Measurements from ENCODE around the gene S1PR2.

DNA sequence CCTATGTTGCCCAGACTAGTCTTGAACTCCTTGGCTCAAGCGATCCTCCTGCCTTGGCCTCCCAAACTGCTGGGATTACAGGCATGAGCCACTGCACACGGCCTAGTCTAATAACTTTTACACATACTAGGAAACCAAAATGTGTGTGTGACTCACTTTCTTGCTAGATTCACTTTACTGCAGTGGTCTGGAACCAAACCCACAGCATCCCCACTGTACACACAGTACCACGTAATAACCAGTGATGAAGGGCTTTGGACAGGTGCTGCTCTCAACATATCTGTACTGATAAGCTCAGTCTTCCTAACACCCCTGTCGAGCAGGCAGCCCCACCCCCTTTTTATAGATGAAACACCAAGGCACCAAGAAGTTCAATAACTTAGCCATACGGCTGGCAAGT is 41.5 kb downstream of the S1PR2 start:
- TF ChIP-seq, protein P1, sequence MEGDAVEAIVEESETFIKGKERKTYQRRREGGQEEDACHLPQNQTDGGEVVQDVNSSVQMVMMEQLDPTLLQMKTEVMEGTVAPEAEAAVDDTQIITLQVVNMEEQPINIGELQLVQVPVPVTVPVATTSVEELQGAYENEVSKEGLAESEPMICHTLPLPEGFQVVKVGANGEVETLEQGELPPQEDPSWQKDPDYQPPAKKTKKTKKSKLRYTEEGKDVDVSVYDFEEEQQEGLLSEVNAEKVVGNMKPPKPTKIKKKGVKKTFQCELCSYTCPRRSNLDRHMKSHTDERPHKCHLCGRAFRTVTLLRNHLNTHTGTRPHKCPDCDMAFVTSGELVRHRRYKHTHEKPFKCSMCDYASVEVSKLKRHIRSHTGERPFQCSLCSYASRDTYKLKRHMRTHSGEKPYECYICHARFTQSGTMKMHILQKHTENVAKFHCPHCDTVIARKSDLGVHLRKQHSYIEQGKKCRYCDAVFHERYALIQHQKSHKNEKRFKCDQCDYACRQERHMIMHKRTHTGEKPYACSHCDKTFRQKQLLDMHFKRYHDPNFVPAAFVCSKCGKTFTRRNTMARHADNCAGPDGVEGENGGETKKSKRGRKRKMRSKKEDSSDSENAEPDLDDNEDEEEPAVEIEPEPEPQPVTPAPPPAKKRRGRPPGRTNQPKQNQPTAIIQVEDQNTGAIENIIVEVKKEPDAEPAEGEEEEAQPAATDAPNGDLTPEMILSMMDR (IDR thresholded peaks at IDR 0.05) = no peak
- no peak for TF ChIP-seq POLR2AphosphoS5 (IDR thresholded peaks at IDR 0.05)

Data from breast epithelium (tissue), 3 donors.